GM12874 (cell line): Measurements from ENCODE around the gene DENND4A.

Experiments used
- CTCF ChIP-seq: IDR thresholded peaks from 2 replicates; pipeline ENCODE4 v1.5.1; 2011; ENCODE audit warnings: low read depth, mild to moderate bottlenecking, control low read depth, low read length, moderate library complexity; ENCODE audit not compliant: insufficient read depth

Gene DENND4A

GRCh38 chr15:65619626-65620290 lies 172.3 kb downstream of the DENND4A start:
- no peak for TF ChIP-seq CTCF

GRCh38 chr15:65618560-65619109 lies 173.5 kb downstream of the DENND4A start:
- TF ChIP-seq CTCF, result no peak

GRCh38 chr15:65612949-65613744 lies 178.9 kb downstream of the DENND4A start:
- no peak for TF ChIP-seq CTCF

- TF ChIP-seq CTCF, result no peak
Observed at GRCh38 chr15:65612616-65612946, 179.5 kb downstream of the DENND4A start.

GRCh38 chr15:65611888-65612615 lies 180.0 kb downstream of the DENND4A start:
- no peak for TF ChIP-seq CTCF

- peak; percentile 81 for TF ChIP-seq CTCF
Observed at GRCh38 chr15:65610871-65611718, 181.0 kb downstream of the DENND4A start, which contains the start of gene INTS14. INTS14 (minus strand) TSS chr15:65611131; CDS start chr15:65607380, 3,751 bp downstream.
